ENCODE results near the gene BPIFB6.

DNA sequence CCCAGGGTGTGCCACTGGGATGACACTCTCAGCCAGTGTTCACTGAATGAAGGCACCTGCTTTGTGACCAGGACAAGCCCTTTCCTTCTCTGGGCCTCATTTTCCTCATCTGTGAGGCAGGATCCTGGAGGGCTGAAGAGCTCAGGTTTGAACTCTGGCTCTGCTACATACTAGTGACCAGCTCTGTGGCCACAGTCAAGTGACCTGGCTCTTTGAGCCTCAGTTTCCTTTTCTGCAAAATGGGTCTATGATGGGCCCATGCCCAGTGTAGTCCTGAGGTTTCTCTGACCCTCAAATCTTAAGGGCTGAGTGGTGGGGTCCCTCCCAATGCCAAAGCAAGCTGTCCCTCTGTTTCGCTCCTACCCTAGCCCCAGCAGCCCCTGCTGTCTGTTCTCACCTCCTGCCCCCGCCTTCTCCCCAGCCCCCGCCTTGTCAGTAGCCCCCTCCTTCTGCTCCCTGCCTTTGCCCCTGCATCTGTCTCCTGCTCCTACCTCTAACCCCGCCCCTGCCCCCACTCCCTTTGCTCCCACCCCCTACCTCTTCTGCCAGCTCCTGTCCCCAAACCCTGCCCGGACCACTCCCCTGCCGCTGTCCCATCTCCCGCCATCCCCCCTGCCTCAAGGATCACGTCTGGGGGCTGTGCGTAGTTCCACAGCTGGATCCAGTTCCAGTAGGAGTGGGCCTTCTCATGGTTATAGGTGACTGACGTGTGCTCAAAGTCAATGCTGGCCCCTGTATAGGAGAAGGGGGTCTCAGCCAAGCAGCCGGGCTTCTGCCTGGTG lies 44.2 kb upstream of the BPIFB6 start:
- TF ChIP-seq, protein P1, sequence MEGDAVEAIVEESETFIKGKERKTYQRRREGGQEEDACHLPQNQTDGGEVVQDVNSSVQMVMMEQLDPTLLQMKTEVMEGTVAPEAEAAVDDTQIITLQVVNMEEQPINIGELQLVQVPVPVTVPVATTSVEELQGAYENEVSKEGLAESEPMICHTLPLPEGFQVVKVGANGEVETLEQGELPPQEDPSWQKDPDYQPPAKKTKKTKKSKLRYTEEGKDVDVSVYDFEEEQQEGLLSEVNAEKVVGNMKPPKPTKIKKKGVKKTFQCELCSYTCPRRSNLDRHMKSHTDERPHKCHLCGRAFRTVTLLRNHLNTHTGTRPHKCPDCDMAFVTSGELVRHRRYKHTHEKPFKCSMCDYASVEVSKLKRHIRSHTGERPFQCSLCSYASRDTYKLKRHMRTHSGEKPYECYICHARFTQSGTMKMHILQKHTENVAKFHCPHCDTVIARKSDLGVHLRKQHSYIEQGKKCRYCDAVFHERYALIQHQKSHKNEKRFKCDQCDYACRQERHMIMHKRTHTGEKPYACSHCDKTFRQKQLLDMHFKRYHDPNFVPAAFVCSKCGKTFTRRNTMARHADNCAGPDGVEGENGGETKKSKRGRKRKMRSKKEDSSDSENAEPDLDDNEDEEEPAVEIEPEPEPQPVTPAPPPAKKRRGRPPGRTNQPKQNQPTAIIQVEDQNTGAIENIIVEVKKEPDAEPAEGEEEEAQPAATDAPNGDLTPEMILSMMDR (conservative IDR thresholded peaks at IDR 0.05; ENCODE audit: low read length) = no peak
- no peak for TF ChIP-seq EZH2phosphoT487 (IDR thresholded peaks at IDR 0.05; ENCODE audit: borderline replicate concordance)

All from Loucy (cell line).